ENCODE data around the gene SPOCK3. TPM values are rescaled to one million over a fixed set of nuclear protein-coding genes. Genes with fewer than 3 reads are reported as not detected.
"Not testable (repeated sequence)": the region's sequence is repeated elsewhere in the genome, so short reads cannot be mapped to it uniquely, and the experiment has no call there.

Gene SPOCK3
- total RNA-seq, 1 experiment from 2014 or later, result 0.24 TPM

DNA sequence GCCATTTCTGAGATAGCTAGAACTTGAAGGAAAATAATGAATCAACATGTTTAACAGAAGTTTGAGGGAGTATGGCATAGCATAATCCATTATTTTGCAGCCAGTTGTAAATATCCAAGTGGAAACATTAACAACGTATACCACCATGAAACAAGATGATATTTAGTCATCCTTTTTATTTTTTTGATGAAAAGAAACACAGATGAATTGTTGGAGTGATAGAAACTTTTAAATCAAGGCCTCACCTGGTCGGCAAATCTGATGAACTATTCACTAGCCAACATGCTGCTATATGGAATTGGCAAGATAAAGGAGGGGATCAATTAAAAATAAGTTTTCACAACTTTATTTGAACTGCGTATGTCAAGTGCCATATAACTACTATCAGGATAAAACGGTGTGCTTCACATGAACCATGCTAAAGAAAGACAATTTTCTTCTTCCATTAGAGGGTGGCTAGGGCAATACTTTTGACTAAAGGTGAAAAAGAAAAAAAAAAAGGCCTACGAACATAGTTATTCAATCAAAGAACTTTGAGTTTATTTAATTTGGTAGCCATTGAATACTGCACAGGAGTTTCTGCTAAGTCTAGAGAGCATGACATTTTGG lies 510.7 kb downstream of the SPOCK3 start:
- DNase-seq (ENCODE audit: low spot score) (no peak), ATAC-seq (no peak)
- CTCF ChIA-PET, result no interaction called here
- POLR2A ChIA-PET, result no interaction called here
- Mint-ChIP-seq H3K27ac (peak overlapping the region; percentile 79), H3K27me3 (ENCODE audit: low read depth) (no peaks in the 10 kb centered on the region), H3K4me3 (peak overlapping the region; percentile 41), H3K9me3 (no peaks in the 10 kb centered on the region), H3K4me1 (peaks cover 64% of the 10 kb centered on the region), H3K36me3 (peaks cover 72% of the 10 kb centered on the region)
- TF ChIP-seq RORB (CRISPR knock-in tag; IDR thresholded peaks at IDR 0.05) (no peak), ZNF532 (CRISPR knock-in tag; IDR thresholded peaks at IDR 0.05; ENCODE audit: borderline replicate concordance) (peak; percentile 64; the same call in 1 of the 2 replicates), ZNF671 (CRISPR knock-in tag; IDR thresholded peaks at IDR 0.05) (peak; percentile 78; the same call in 1 of the 2 replicates), EMX1 (CRISPR knock-in tag; IDR thresholded peaks at IDR 0.05) (peak; percentile 90), ZNF416 (CRISPR knock-in tag; IDR thresholded peaks at IDR 0.05) (peak; percentile 12; the same call in 1 of the 2 replicates), PRRX2 (CRISPR knock-in tag; IDR thresholded peaks at IDR 0.05) (peak; percentile 70), GRHL2 (CRISPR knock-in tag; IDR thresholded peaks at IDR 0.05; ENCODE audit: insufficient replicate concordance, severe bottlenecking) (no peak)
- TF ChIP-seq, protein P1, sequence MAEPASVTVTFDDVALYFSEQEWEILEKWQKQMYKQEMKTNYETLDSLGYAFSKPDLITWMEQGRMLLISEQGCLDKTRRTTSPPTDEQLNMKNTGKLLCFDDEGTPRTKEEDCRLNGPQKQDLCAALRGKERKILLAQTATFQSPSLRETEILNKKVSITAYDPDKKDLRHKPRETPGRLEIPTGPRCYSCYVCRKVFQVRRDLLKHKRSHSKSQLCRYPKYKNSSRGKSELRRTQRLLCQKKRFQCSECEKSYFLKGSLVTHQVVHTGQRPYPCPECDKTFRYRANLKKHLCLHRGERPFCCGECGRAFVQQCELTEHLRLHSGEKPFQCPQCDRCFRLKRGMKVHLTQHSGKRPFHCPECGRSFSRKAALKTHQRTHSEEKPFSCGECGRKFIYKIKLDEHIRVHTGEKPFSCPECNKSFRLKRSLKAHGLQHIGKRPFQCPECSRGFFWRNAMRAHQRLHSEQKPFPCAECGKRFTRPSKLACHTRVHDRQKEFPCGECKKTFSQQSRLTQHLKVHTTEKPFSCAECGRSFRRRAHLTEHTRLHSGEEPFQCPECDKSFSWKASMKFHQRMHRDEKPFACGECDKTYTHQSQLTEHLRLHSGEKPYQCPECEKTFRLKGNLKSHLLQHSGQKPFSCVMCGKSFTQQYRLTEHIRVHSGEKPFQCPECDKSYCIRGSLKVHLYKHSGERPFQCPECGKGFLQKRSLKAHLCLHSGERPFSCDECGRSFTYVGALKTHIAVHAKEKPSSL (CRISPR knock-in tag; conservative IDR thresholded peaks at IDR 0.05), result peak; percentile 91
- TF ChIP-seq, protein P2, sequence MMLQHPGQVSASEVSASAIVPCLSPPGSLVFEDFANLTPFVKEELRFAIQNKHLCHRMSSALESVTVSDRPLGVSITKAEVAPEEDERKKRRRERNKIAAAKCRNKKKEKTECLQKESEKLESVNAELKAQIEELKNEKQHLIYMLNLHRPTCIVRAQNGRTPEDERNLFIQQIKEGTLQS (CRISPR knock-in tag; conservative IDR thresholded peaks at IDR 0.05), result no peak

GRCh38 chr4:166715748-166716713 lies 518.3 kb downstream of the SPOCK3 start:
- ChIA-PET POLR2A (interaction anchor here (0.5 kb wide), 1 partner anchor 135 kb away, joined by 6 read pairs; no protein-coding TSS in a partner anchor), CTCF (interaction anchor here (1.2 kb wide), 1 partner anchor 547 kb away, joined by 4 read pairs; no protein-coding TSS in a partner anchor)
- not testable (repeated sequence) for DNase-seq (ENCODE audit: low spot score); H3K27me3 Mint-ChIP-seq (ENCODE audit: low read depth)
- Mint-ChIP-seq H3K4me1 (peaks cover 50% of the 10 kb centered on the region), H3K9me3 (peaks cover 12% of the 10 kb centered on the region), H3K4me3 (peak overlapping the region; percentile 100), H3K27ac (peak overlapping the region; percentile 100), H3K36me3 (peaks cover 58% of the 10 kb centered on the region)
- ATAC-seq, result peak; percentile 93
- TF ChIP-seq TEAD4 (CRISPR knock-in tag; IDR thresholded peaks at IDR 0.05) (peak; percentile 80), TEAD1 (CRISPR knock-in tag; IDR thresholded peaks at IDR 0.05) (peak; percentile 77; the same call in 1 of the 2 replicates), AFF4 (CRISPR knock-in tag; IDR thresholded peaks at IDR 0.05; ENCODE audit: borderline replicate concordance) (peak; percentile 84; the same call in 1 of the 2 replicates)

Measured in WTC11 (cell line).